Hypothalamus (tissue), 51 donors: ENCODE data around the gene PBX3.

Experiments used
- DNase-seq, 51 donors: peaks; one replicate each; lab custom pipeline; 2025; lab: John Stamatoyannopoulos, UW

Gene PBX3

GRCh38 chr9:125932012-125932411 is 184.8 kb downstream of the PBX3 start:
- peak in 17 of 51 donors; percentile 1 to 55 (median 14) for DNase-seq

DNA sequence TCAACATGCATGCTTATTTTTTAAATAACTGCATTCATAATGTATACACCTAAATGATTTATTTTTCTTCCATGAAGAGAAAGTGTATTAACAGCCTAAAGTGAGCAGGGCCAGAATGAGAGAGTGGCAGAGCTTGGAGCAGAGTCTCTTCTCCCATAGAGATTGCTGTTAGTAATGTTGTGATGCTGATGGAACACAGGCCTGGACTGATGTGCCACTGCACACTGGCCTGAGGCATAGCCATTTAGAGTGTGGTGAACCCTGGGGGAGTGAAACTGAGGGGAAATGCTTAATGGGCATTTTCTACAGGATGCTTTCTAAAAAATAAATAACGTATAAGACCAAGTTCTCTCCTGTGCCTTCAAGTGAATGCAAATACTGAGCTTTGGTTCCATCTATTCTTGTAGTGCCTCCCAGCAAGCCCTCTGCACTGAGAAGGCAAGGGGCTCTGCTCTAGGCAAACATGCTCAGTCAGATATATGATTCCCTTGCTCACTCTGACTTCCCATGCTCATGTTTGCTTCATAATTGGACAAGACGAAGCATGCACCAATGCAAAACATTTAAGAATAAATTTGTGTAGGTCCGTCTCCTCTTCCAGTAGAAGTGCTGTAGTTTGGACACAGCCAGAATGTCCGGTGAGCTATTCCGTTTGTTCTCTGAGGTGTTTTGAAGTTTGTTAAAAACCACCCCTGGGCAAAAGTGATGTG is 185.7 kb downstream of the PBX3 start:
- DNase-seq, result no peak

DNA sequence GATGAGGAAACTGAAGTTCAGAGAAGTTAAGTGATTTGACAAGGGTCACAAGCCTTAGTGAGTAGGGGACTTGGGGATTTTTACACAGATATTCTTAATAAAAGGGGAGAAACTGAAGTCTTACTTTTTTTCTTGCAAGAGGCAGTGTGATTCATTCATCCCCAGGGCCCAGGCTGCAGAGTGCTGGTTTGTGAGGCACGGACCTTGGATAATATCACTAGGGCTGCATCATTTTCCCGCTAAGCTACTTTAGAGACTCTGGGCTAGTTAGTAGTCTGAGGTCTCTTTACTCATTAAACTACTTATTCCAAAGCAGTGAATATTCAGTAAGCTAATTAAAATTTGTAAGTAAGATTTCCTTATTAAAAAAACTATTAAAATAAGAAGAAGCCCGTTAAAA is 195.0 kb downstream of the PBX3 start:
- no peak for DNase-seq

DNA sequence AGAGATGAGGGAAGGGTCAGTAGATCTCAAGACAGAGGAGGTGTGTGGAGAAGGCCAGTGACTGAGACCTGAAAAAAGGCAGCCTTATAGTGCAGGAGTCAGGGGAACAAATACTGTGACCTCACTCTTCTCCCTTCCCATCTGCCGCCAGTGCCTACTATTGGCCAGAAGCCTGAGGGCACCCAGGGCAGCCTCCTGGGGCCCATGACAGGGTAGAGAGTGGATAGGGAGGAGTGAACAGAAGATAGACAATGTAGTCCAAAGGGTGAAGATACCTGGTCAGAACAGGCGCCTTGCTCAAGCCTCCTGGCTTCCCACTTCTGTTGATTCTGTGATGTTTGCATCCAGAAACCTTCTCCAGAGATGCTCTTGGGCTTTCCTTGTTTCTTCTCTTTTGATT is 196.7 kb downstream of the PBX3 start:
- DNase-seq, result no peak

GRCh38 chr9:125946397-125946796 is 199.2 kb downstream of the PBX3 start:
- no peak for DNase-seq

- no peak for DNase-seq
Measured at GRCh38 chr9:125948887-125949596, 201.9 kb downstream of the PBX3 start.

- DNase-seq, result no peak
Measured at GRCh38 chr9:125949703-125950460, 202.7 kb downstream of the PBX3 start.

GRCh38 chr9:125950880-125951471 is 203.8 kb downstream of the PBX3 start:
- no peak for DNase-seq

GRCh38 chr9:125953314-125954019 is 206.3 kb downstream of the PBX3 start:
- DNase-seq, result no peak

- DNase-seq, result no peak
Measured at GRCh38 chr9:125956102-125956501, 208.9 kb downstream of the PBX3 start.

DNA sequence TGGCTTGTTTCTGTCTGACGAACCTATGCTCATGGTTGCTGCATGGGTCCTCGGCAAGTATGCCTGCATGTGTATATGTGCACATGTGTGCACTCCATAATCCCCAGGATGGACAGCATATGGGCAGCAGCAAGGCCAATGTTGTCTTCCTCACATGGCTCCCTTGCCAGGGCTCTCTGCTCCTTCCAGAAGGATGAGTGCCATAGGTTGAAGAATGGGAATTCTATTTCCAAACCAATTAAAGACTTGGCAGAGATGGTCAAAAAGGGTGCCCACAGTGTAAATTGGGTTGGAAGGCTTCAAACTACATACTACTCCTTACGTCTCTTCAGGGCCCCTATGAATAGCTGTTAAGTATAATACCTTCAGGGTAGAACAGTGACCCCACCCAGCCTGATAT is 212.1 kb downstream of the PBX3 start:
- DNase-seq, result no peak

- DNase-seq, result peak in 8 of 51 donors; percentile 6 to 62 (median 18)
Measured at GRCh38 chr9:125959951-125960619, 212.9 kb downstream of the PBX3 start.

- peak in 1 of 51 donors; percentile 46 for DNase-seq
Measured at GRCh38 chr9:125960626-125961025, 213.5 kb downstream of the PBX3 start.

- DNase-seq, result peak in 25 of 51 donors; percentile 4 to 53 (median 18)
Measured at GRCh38 chr9:125961072-125961471, 213.9 kb downstream of the PBX3 start.

DNA sequence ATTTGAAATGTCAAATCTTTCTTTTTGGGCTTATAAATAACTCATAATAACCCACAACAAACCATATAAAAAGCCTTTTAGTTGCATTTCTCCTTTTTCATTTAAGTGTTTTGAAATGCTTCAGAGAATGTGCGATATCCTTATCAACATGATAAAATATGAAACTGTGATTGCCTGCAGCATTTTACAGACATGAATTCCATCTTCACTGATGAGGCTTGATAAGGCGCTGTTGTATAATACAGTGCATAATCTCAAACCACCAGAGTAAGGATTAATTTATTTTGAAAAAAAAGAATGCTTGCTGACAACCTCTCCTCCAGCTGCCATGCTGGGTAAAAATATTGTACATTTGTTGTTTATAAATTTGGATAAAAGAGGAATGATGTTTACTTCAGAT is 216.8 kb downstream of the PBX3 start:
- DNase-seq, result no peak

DNA sequence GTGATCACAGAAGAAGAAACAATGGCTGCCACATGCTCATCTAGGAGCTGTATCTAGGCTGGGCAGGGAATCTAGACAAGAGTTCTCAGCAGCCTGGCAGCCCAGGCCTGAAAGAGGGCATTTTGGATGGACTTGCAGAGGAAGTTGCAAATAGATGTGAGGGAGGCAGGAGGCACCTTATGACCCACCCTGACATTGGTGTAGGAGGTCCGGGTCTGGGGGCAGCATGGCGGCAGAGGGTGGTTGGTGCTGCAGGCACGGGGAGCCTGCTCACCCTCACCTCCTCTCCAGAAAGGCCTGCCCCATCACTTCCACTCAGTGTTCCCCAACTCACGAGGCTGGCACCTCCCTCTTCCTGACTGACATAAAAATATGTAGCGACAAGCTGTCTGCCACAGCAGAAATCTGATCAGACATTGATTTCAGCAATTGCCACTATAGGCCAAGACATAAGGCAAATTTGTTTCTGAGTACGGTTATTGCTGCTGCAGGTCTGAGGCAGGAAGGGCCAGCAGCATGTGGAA is 217.6 kb downstream of the PBX3 start:
- DNase-seq, result no peak

GRCh38 chr9:125965477-125965876 is 218.3 kb downstream of the PBX3 start:
- no peak for DNase-seq

DNA sequence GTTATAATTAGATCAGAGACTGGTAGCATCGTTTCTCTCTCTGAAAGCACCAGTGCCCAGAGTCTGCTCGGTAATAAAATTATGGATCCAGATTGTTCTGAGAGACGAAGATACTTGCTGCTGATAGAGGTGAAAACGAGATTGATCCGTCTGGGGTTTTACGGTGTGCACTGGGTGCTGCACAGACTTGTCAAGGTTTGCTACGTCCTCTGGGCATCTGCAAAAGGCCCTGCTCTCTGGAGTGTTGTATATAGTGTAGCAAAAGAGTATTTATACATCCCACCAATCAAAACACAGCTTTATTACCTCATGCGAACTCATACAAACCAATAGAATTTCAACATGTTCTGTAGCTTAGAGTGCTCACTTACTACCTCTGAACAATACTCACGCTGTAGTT is 219.3 kb downstream of the PBX3 start:
- peak in 1 of 51 donors; percentile 60 for DNase-seq

DNA sequence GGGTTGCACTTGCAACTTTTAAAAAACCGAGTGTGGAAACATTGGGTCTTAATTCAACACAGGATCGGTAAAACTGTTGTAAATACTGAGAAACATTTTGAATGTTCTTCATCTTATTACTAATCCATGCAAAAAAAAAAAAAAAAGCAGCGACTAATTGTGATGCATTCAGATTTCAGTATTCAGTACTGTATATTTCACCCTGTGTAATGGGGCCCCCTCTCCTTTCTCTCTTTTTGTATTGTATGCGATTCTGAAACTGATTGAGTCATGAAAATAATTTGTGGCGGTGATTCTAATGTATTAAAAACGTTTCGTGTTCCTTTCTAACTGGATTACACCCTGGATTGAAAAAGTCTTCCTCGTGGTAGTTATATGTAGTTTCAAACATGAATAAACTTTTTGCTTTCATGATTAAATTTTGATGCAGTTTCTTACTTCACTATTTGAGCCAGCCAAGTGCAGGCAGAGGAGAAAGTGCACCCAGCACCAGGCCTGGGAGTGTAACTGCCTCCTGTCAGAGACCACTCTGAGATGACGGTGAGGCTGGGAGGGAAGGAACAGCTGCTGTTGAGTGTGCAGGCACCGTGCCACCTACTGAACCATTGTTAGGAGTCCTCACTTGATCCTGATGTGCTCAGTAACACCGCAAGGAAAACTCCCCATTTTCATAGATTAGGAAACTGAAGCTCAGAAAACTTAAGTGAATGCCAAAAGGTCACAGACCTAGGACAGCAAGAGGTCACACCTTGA is 220.0 kb downstream of the PBX3 start:
- no peak for DNase-seq
